D341Med (cell line): ENCODE data around the gene SEC24D.
"Not testable (repeated sequence)": the region's sequence is repeated elsewhere in the genome, so short reads cannot be mapped to it uniquely, and the experiment has no call there.

Experiments
- DNase-seq: peaks from one replicate; pipeline ENCODE4 v3.0.0; 2012; ENCODE audit warnings: low spot score

The SEC24D gene

GRCh38 chr4:118810991-118811764 lies 24.7 kb downstream of the SEC24D start:
- DNase-seq = no peak

GRCh38 chr4:118807659-118808058 lies 28.3 kb downstream of the SEC24D start:
- DNase-seq = no peak

- no peak for DNase-seq
Observed at GRCh38 chr4:118803253-118803652, 32.7 kb downstream of the SEC24D start.

GRCh38 chr4:118801895-118802575 lies 33.9 kb downstream of the SEC24D start:
- no peak for DNase-seq

- DNase-seq = no peak
Observed at GRCh38 chr4:118799231-118799942, 36.5 kb downstream of the SEC24D start.

GRCh38 chr4:118798658-118799057 lies 37.3 kb downstream of the SEC24D start:
- no peak for DNase-seq

GRCh38 chr4:118797558-118798142 lies 38.3 kb downstream of the SEC24D start:
- DNase-seq = no peak

- DNase-seq = not testable (repeated sequence)
Observed at GRCh38 chr4:118791690-118792446, 44.1 kb downstream of the SEC24D start.

GRCh38 chr4:118790544-118790943 lies 45.4 kb downstream of the SEC24D start:
- no peak for DNase-seq

GRCh38 chr4:118788911-118789310 lies 47.0 kb downstream of the SEC24D start:
- no peak for DNase-seq

GRCh38 chr4:118787844-118788380 lies 48.0 kb downstream of the SEC24D start:
- no peak for DNase-seq

GRCh38 chr4:118784776-118785175 lies 51.1 kb downstream of the SEC24D start:
- no peak for DNase-seq

GRCh38 chr4:118783887-118784286 lies 52.0 kb downstream of the SEC24D start:
- no peak for DNase-seq

- not testable (repeated sequence) for DNase-seq
Observed at GRCh38 chr4:118782886-118783285, 53.0 kb downstream of the SEC24D start.

- DNase-seq = not testable (repeated sequence)
Observed at GRCh38 chr4:118777649-118778048, 58.3 kb downstream of the SEC24D start.

GRCh38 chr4:118776955-118777640 lies 58.8 kb downstream of the SEC24D start:
- not testable (repeated sequence) for DNase-seq

GRCh38 chr4:118776157-118776954 lies 59.6 kb downstream of the SEC24D start:
- no peak for DNase-seq

GRCh38 chr4:118775405-118775804 lies 60.5 kb downstream of the SEC24D start:
- no peak for DNase-seq

GRCh38 chr4:118774989-118775388 lies 60.9 kb downstream of the SEC24D start:
- DNase-seq = no peak

GRCh38 chr4:118774321-118774720 lies 61.6 kb downstream of the SEC24D start:
- no peak for DNase-seq
